Ovary (tissue), 3 donors: ENCODE measurements around the gene AGAP5.

Experiments used
- POLR2A ChIP-seq: fragments of 450-650 bp; IDR thresholded peaks from one replicate; pipeline ENCODE4 v1.6.1; 2017; ENCODE audit warnings: antibody characterized with exemption, mild to moderate bottlenecking, moderate library complexity
- TF ChIP-seq, protein P1 (sequence below), 3 donors: fragments of 450-650 bp in 2 of 3; fragments of 200-600 bp in 1 of 3; IDR thresholded peaks; one replicate each; pipeline versions ENCODE4 v1.5.1 to v1.8.0; 2016 to 2022; ENCODE audit warnings: antibody characterized with exemption in 3 of 3, mild to moderate bottlenecking in 1 of 3
- donor health status: DM: no; HTN: no; CAD: no.

DNA sequence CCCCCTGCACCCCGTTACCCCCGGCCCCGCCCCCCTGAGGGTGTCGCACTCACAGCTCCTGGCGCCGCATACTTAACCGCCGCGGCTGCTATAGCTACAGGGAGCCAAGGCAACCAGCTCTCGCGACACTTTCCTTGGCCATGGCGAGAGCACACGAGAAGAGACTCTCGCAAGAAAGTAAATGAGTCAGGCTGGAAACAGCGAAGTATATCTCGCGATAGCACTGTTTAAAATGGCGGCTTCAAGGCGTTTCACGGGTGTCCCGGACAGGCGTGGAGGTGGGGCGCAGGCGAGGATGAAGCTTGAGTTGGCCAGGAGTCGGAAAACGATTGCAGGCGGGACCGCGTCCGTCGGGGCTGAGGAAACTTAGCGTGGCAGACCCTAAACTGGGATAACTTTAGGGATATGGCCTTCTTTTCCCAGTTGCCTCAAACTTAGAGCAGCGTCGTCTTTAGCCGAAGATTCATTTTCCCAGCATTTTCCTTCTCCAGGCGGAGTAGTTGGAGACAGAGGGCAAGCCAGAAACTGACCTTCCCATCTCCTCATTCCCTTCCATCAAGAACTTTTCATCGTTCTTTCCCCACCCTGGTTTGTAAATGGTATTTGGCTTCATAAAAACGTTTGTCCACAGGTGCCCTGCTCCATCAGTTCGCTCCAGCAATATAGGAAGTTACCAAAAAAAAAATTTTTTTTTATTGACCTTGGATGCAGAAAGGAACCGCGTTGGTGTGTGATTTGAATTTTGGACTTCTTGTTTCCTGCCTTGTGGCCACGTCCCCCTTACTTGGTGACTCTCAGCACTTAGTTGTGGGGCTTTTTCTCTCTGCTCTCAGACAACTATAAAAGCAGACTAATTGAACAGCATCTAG is 71.8 kb downstream of the AGAP5 start:
- TF ChIP-seq, protein P1, sequence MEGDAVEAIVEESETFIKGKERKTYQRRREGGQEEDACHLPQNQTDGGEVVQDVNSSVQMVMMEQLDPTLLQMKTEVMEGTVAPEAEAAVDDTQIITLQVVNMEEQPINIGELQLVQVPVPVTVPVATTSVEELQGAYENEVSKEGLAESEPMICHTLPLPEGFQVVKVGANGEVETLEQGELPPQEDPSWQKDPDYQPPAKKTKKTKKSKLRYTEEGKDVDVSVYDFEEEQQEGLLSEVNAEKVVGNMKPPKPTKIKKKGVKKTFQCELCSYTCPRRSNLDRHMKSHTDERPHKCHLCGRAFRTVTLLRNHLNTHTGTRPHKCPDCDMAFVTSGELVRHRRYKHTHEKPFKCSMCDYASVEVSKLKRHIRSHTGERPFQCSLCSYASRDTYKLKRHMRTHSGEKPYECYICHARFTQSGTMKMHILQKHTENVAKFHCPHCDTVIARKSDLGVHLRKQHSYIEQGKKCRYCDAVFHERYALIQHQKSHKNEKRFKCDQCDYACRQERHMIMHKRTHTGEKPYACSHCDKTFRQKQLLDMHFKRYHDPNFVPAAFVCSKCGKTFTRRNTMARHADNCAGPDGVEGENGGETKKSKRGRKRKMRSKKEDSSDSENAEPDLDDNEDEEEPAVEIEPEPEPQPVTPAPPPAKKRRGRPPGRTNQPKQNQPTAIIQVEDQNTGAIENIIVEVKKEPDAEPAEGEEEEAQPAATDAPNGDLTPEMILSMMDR (IDR thresholded peaks at IDR 0.05), result no peak
- peak; percentile 52 for TF ChIP-seq POLR2A
